Measurements from ENCODE around the gene LAMA5. TPM values are rescaled to one million over a fixed set of nuclear protein-coding genes. Genes with fewer than 3 reads are reported as not detected.

Gene LAMA5
- total and polyA plus RNA-seq, 4 donors, result 116 to 315 (median 244) TPM

DNA sequence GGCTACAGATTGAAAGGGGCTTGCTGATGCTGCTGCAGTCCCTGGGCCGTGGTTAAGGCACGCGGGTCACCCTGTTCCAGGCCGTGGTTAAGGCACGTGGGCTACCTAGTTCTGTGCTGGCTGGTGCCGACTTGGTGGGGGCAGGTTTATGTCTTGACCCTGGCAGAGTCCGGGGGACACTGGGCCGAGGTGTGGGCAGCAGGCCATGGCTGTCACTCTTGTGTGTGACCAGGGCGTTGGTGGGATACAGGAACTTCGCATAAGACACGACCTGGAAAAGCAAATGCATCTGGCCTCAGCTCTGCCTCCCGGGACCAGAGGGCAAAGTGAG is 26.2 kb upstream of the LAMA5 start:
- WGBS, 2 donors, result 85 to 91% methylated on average over 12 of the region's 12 CpGs
- TF ChIP-seq, protein P1, sequence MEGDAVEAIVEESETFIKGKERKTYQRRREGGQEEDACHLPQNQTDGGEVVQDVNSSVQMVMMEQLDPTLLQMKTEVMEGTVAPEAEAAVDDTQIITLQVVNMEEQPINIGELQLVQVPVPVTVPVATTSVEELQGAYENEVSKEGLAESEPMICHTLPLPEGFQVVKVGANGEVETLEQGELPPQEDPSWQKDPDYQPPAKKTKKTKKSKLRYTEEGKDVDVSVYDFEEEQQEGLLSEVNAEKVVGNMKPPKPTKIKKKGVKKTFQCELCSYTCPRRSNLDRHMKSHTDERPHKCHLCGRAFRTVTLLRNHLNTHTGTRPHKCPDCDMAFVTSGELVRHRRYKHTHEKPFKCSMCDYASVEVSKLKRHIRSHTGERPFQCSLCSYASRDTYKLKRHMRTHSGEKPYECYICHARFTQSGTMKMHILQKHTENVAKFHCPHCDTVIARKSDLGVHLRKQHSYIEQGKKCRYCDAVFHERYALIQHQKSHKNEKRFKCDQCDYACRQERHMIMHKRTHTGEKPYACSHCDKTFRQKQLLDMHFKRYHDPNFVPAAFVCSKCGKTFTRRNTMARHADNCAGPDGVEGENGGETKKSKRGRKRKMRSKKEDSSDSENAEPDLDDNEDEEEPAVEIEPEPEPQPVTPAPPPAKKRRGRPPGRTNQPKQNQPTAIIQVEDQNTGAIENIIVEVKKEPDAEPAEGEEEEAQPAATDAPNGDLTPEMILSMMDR (IDR thresholded peaks at IDR 0.05; ENCODE audit: control extremely low read depth, extremely low read depth), result no peak
- ATAC-seq (ENCODE audit: insufficient read depth, low FRiP score), result no peak
- Histone ChIP-seq H3K4me3 (no peak overlapping the region), H3K9me3 (ENCODE audit: control insufficient read depth in 4 of 4, insufficient read depth in 3 of 4, low read length in 3 of 4) (no peaks in the 10 kb centered on the region), H3K9ac (ENCODE audit: insufficient read depth in 1 of 2, low read length in 2 of 2) (no peak overlapping the region), H3K27ac (ENCODE audit: low read depth in 1 of 2, low read length in 1 of 2) (no peak overlapping the region), H3K36me3 (ENCODE audit: control insufficient read depth in 4 of 4, insufficient read depth in 4 of 4, low read length in 4 of 4) (peaks cover 0 to 52% (median 33%) of the 10 kb centered on the region in 4 donors), H3K27me3 (ENCODE audit: control insufficient read depth in 3 of 3, insufficient read depth in 3 of 3, low read length in 2 of 3) (no peaks in the 10 kb centered on the region), H3K4me1 (ENCODE audit: control insufficient read depth in 5 of 5, insufficient read depth in 5 of 5, low read length in 5 of 5) (no peaks in the 10 kb centered on the region)
- no peak for DNase-seq

DNA sequence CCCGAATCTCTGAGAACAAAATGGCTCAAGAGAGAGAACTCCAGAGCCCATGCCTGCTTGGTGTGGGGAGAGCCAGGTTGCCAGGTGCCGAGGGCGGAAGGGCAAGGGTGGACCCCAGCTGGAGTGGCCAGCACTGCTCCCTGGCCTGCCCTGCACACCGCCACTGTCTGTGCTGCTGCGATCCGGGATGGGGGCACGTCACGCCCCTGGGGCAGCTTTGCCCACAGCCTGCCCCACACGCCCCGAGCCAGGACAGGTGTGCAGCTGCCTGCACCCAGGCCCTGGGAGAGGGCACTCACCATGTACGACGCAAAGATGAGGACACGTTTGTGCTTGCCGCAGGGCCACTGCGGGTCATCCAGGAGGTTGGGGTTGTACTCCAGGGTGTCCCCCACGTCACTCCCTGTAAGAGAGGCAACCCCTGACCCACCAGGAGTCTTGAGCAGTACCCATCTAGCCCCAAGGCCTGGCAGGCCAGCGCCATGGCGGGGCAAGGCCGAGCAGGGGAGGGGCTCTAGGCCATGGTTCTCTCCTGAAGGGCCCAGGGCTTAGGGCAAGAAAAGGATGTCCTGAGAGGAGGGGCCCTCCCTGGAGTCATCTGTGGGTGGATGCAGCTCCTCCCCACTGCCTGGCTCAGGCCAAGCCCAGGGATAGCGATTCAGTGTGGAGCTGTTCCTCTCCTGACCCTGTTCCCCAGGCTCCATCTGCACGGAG is 25.7 kb upstream of the LAMA5 start:
- Histone ChIP-seq H3K36me3 (ENCODE audit: control insufficient read depth in 4 of 4, insufficient read depth in 4 of 4, low read length in 4 of 4) (peaks cover 0 to 52% (median 34%) of the 10 kb centered on the region in 4 donors), H3K27ac (ENCODE audit: low read depth in 1 of 2, low read length in 1 of 2) (no peak overlapping the region), H3K4me1 (ENCODE audit: control insufficient read depth in 5 of 5, insufficient read depth in 5 of 5, low read length in 5 of 5) (peaks cover 0 to 5% (median 4%) of the 10 kb centered on the region in 5 donors), H3K27me3 (ENCODE audit: control insufficient read depth in 3 of 3, insufficient read depth in 3 of 3, low read length in 2 of 3) (no peaks in the 10 kb centered on the region), H3K9me3 (ENCODE audit: control insufficient read depth in 4 of 4, insufficient read depth in 3 of 4, low read length in 3 of 4) (no peaks in the 10 kb centered on the region), H3K9ac (ENCODE audit: insufficient read depth in 1 of 2, low read length in 2 of 2) (no peak overlapping the region), H3K4me3 (no peak overlapping the region)
- TF ChIP-seq, protein P1 (IDR thresholded peaks at IDR 0.05; ENCODE audit: control extremely low read depth, extremely low read depth), result no peak
- DNase-seq, result no peak
- ATAC-seq (ENCODE audit: insufficient read depth, low FRiP score), result no peak
- WGBS, 2 donors, result 90 to 92% methylated on average over 16 to 21 of the region's 21 CpGs

DNA sequence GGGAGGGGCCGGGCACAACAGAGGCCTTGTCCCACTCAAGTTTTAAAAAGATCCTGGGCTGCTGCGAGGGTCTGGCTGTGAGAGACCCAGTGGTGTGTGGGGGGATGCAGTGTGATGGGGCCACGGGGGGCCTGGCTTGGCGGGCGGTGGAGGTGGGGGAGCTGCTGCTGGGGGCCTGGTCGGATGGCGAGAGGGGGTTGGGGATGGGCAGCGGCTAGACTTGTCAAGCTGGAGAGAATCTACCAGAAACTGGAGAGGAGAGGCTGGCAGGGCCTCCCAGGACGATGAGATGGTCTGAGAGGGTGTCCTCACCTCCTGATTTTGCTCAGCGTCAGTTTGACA is 24.9 kb upstream of the LAMA5 start:
- H3K4me1 ChIP-seq (ENCODE audit: control insufficient read depth in 5 of 5, insufficient read depth in 5 of 5, low read length in 5 of 5), result peaks cover 0 to 9% (median 6%) of the 10 kb centered on the region in 5 donors
- DNase-seq (no peak), ATAC-seq (ENCODE audit: insufficient read depth, low FRiP score) (no peak)
- H3K9me3 ChIP-seq (ENCODE audit: control insufficient read depth in 4 of 4, insufficient read depth in 3 of 4, low read length in 3 of 4), result no peaks in the 10 kb centered on the region
- 86 to 89% methylated on average over 10 of the region's 10 CpGs for WGBS, 2 donors
- TF ChIP-seq, protein P1 (IDR thresholded peaks at IDR 0.05; ENCODE audit: control extremely low read depth, extremely low read depth), result no peak
- no peak overlapping the region for H3K4me3 ChIP-seq
- no peak overlapping the region for H3K27ac ChIP-seq (ENCODE audit: low read depth in 1 of 2, low read length in 1 of 2)
- H3K36me3 ChIP-seq (ENCODE audit: control insufficient read depth in 4 of 4, insufficient read depth in 4 of 4, low read length in 4 of 4), result peaks cover 0 to 52% (median 29%) of the 10 kb centered on the region in 4 donors
- no peak overlapping the region for H3K9ac ChIP-seq (ENCODE audit: insufficient read depth in 1 of 2, low read length in 2 of 2)
- H3K27me3 ChIP-seq (ENCODE audit: control insufficient read depth in 3 of 3, insufficient read depth in 3 of 3, low read length in 2 of 3), result no peaks in the 10 kb centered on the region
